Measurements from ENCODE around the gene SIK3. TPM values are rescaled to one million over a fixed set of nuclear protein-coding genes. Genes with fewer than 3 reads are reported as not detected.

SIK3 gene
- total and polyA plus RNA-seq, 11 donors, result 11.8 to 67.4 (median 38.1) TPM

DNA sequence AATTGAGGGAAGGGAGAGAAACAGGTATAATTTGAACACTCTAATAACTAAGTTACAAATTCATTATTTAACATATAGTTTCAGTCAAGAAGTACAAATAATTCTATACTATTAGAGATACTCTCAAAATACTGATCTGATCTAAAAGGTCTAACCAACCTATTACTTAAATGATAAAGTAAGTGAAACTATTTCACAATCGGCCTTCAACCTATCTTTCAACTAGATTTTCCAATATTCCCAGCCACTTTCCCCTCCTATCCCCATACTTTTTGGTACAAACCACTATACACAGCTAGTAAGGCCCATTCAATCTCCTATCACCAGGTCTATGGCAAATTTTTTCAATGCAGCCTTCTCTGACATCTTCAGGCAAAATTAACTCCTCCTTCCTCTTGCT lies 106.7 kb downstream of the SIK3 start:
- peaks cover 0 to 63% (median 48%) of the 10 kb centered on the region in 12 donors for H3K4me1 ChIP-seq
- DNase-seq (no peak), ATAC-seq (no peak)
- intact Hi-C loops (cut with DNase I), result loop anchor here in 1 of 10 donors (5.0 kb wide), 1 partner anchor 59 kb away; no protein-coding TSS in a partner anchor
- no peaks in the 10 kb centered on the region for H3K36me3 ChIP-seq
- 93 to 98% (median 96%) methylated on average over 1 of the region's 1 CpG for WGBS, 4 donors
- H3K27me3 ChIP-seq, result no peaks in the 10 kb centered on the region
- no peak overlapping the region for H3K4me3 ChIP-seq
- H3K27ac ChIP-seq, result no peak overlapping the region
- TF ChIP-seq, protein P1, sequence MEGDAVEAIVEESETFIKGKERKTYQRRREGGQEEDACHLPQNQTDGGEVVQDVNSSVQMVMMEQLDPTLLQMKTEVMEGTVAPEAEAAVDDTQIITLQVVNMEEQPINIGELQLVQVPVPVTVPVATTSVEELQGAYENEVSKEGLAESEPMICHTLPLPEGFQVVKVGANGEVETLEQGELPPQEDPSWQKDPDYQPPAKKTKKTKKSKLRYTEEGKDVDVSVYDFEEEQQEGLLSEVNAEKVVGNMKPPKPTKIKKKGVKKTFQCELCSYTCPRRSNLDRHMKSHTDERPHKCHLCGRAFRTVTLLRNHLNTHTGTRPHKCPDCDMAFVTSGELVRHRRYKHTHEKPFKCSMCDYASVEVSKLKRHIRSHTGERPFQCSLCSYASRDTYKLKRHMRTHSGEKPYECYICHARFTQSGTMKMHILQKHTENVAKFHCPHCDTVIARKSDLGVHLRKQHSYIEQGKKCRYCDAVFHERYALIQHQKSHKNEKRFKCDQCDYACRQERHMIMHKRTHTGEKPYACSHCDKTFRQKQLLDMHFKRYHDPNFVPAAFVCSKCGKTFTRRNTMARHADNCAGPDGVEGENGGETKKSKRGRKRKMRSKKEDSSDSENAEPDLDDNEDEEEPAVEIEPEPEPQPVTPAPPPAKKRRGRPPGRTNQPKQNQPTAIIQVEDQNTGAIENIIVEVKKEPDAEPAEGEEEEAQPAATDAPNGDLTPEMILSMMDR (IDR thresholded peaks at IDR 0.05), result no peak
- H3K9me3 ChIP-seq, result no peaks in the 10 kb centered on the region

- DNase-seq (no peak), ATAC-seq (no peak)
- Histone ChIP-seq H3K4me1 (peaks cover 0 to 70% (median 52%) of the 10 kb centered on the region in 12 donors), H3K27ac (no peak overlapping the region), H3K4me3 (no peak overlapping the region), H3K9me3 (no peaks in the 10 kb centered on the region), H3K36me3 (no peaks in the 10 kb centered on the region), H3K27me3 (no peaks in the 10 kb centered on the region)
- intact Hi-C loops (cut with DNase I), result loop anchor here in 1 of 10 donors (5.0 kb wide), 1 partner anchor 59 kb away; no protein-coding TSS in a partner anchor
- TF ChIP-seq, protein P1 (IDR thresholded peaks at IDR 0.05), result no peak
- TF ChIP-seq POLR2A (IDR thresholded peaks at IDR 0.05), result no peak
- 96 to 100% (median 97%) methylated on average over 1 of the region's 1 CpG for WGBS, 4 donors
Observed at GRCh38 chr11:116990811-116991210, 107.4 kb downstream of the SIK3 start.

DNA sequence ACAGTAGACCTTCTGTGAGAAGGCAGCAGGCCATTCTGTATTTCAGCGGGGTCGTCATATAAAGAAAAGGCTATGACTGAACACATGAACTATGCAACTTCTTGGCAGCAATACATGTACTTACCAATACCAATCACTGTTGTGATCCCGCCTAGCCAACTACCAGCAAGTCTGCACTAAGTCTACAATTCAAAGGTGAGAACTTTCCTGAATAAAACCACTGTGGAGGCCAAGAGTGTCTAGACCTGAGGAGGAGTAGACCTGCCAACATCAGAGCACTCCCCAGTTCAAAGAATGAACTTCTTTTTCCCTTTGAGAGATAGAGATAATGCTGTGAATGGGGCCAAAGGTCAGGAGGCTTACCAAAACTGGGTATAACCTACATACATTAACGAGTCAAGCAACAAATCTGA lies 108.2 kb downstream of the SIK3 start:
- H3K27me3 ChIP-seq, result no peaks in the 10 kb centered on the region
- no peak for TF ChIP-seq POLR2A (IDR thresholded peaks at IDR 0.05)
- TF ChIP-seq, protein P1 (IDR thresholded peaks at IDR 0.05), result no peak
- H3K4me3 ChIP-seq, result no peak overlapping the region
- H3K27ac ChIP-seq, result peak overlapping the region in 9 of 12 donors; percentile 5 to 59 (median 13)
- no peaks in the 10 kb centered on the region for H3K36me3 ChIP-seq
- ATAC-seq (peak; percentile 55 to 74 (median 70)), DNase-seq (peak in 2 of 5 donors; percentile 18 to 28)
- H3K4me1 ChIP-seq, result peaks cover 0 to 77% (median 56%) of the 10 kb centered on the region in 12 donors
- intact Hi-C loops (cut with DNase I), result loop anchor here in 1 of 10 donors (5.0 kb wide), 1 partner anchor 58 kb away; no protein-coding TSS in a partner anchor
- no peaks in the 10 kb centered on the region for H3K9me3 ChIP-seq
- 45 to 52% (median 48%) methylated on average over 4 of the region's 4 CpGs for WGBS, 4 donors

DNA sequence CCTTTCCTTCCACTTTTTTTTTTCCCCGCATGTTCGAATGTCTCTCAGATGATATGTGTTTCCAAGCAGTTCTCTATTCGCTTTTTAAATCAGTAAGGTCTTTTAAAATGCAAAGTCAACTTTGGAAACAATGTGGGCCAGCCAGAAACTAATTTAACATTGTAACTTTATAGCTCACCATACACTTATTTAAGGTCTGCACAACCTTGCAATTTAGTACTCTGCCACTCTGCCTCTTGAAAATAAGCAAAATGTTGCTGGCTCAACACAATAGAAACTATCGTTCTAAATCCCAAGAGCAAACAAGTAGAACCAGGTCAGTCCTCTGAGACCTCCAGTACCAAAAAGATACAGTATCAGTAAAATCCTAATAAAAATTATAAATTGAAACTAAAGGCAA lies 109.0 kb downstream of the SIK3 start:
- Histone ChIP-seq H3K27ac (peak overlapping the region in 6 of 12 donors; percentile 8 to 59 (median 19)), H3K36me3 (no peaks in the 10 kb centered on the region), H3K9me3 (no peaks in the 10 kb centered on the region), H3K27me3 (no peaks in the 10 kb centered on the region), H3K4me3 (no peak overlapping the region), H3K4me1 (peaks cover 0 to 82% (median 55%) of the 10 kb centered on the region in 12 donors)
- WGBS, 4 donors, result 41 to 71% (median 63%) methylated on average over 4 of the region's 4 CpGs
- ATAC-seq (no peak), DNase-seq (no peak)
- TF ChIP-seq, protein P1 (IDR thresholded peaks at IDR 0.05), result no peak
- TF ChIP-seq POLR2A (IDR thresholded peaks at IDR 0.05), result no peak
- intact Hi-C loops (cut with DNase I), result loop anchor here in 1 of 10 donors (10.0 kb wide), 1 partner anchor 106 kb away; the partner anchor contains the start of gene SIK3

All from heart left ventricle (tissue), 16 donors.